ENCODE data around the gene MACF1. TPM values are rescaled to one million over a fixed set of nuclear protein-coding genes. Genes with fewer than 3 reads are reported as not detected.
"Not testable (repeated sequence)": the region's sequence is repeated elsewhere in the genome, so short reads cannot be mapped to it uniquely, and the experiment has no call there.

MACF1 gene
- total RNA-seq, 1 donor from 2014 or later, result 584 TPM

- DNase-seq (ENCODE audit: low read depth, low spot score), result no peak
Observed at GRCh38 chr1:39508857-39509305, 304.4 kb downstream of the MACF1 start.

GRCh38 chr1:39509360-39510009 lies 305.0 kb downstream of the MACF1 start:
- no peak for DNase-seq (ENCODE audit: low read depth, low spot score)

- not testable (repeated sequence) for DNase-seq (ENCODE audit: low read depth, low spot score)
Observed at GRCh38 chr1:39510570-39511186, 306.2 kb downstream of the MACF1 start.

GRCh38 chr1:39511477-39511876 lies 307.0 kb downstream of the MACF1 start:
- DNase-seq (ENCODE audit: low read depth, low spot score), result not testable (repeated sequence)

- not testable (repeated sequence) for DNase-seq (ENCODE audit: low read depth, low spot score)
Observed at GRCh38 chr1:39512234-39512847, 307.8 kb downstream of the MACF1 start.

- DNase-seq (ENCODE audit: low read depth, low spot score), result not testable (repeated sequence)
Observed at GRCh38 chr1:39514710-39515124, 310.2 kb downstream of the MACF1 start.

GRCh38 chr1:39515131-39516086 lies 310.9 kb downstream of the MACF1 start:
- DNase-seq (ENCODE audit: low read depth, low spot score), result not testable (repeated sequence)

- not testable (repeated sequence) for DNase-seq (ENCODE audit: low read depth, low spot score)
Observed at GRCh38 chr1:39516841-39517240, 312.3 kb downstream of the MACF1 start.

- DNase-seq (ENCODE audit: low read depth, low spot score), result not testable (repeated sequence)
Observed at GRCh38 chr1:39517936-39518335, 313.4 kb downstream of the MACF1 start.

- DNase-seq (ENCODE audit: low read depth, low spot score), result not testable (repeated sequence)
Observed at GRCh38 chr1:39519376-39519775, 314.9 kb downstream of the MACF1 start.

GRCh38 chr1:39522221-39522620 lies 317.7 kb downstream of the MACF1 start:
- DNase-seq (ENCODE audit: low read depth, low spot score), result not testable (repeated sequence)

GRCh38 chr1:39522661-39523567 lies 318.4 kb downstream of the MACF1 start:
- DNase-seq (ENCODE audit: low read depth, low spot score), result no peak

- no peak for DNase-seq (ENCODE audit: low read depth, low spot score)
Observed at GRCh38 chr1:39524171-39524570, 319.7 kb downstream of the MACF1 start.

GRCh38 chr1:39524591-39525365 lies 320.3 kb downstream of the MACF1 start:
- DNase-seq (ENCODE audit: low read depth, low spot score), result no peak

- no peak for DNase-seq (ENCODE audit: low read depth, low spot score)
Observed at GRCh38 chr1:39525366-39526165, 321.1 kb downstream of the MACF1 start.

GRCh38 chr1:39526466-39527189 lies 322.1 kb downstream of the MACF1 start:
- no peak for DNase-seq (ENCODE audit: low read depth, low spot score)

- DNase-seq (ENCODE audit: low read depth, low spot score), result not testable (repeated sequence)
Observed at GRCh38 chr1:39527190-39527579, 322.7 kb downstream of the MACF1 start.

GRCh38 chr1:39528082-39528481 lies 323.6 kb downstream of the MACF1 start:
- DNase-seq (ENCODE audit: low read depth, low spot score), result no peak

Measured in pulmonary artery endothelial cell (primary cell).